SK-N-SH treated with all-trans-retinoic acid at 6 μM for 48 hours (cell line): Measurements from ENCODE around the gene PRKAR1B.

ENCODE experiments used
- ARNTL ChIP-seq: fragments of 450-650 bp; formaldehyde crosslinking; IDR thresholded peaks from 2 replicates; pipeline ENCODE4 v1.5.0; 2020; ENCODE audit warnings: low read depth, mild to moderate bottlenecking, moderate library complexity, borderline replicate concordance
- CSDC2 ChIP-seq: fragments of 250-450 bp; sonication (Bioruptor Pico); IDR thresholded peaks from 2 replicates; pipeline ENCODE4 v1.5.0; 2020; ENCODE audit warnings: mild to moderate bottlenecking, moderate library complexity
- ESRRG ChIP-seq: fragments of 250-450 bp; sonication (Bioruptor Pico); IDR thresholded peaks from 2 replicates; pipeline ENCODE4 v1.6.1; 2021; ENCODE audit warnings: mild to moderate bottlenecking
- ISL1 ChIP-seq: fragments of 250-450 bp; sonication (Bioruptor Pico); IDR thresholded peaks from 2 replicates; pipeline ENCODE4 v2.1.2; 2022; ENCODE audit warnings: mild to moderate bottlenecking, moderate library complexity
- PATZ1 ChIP-seq: fragments of 250-450 bp; sonication (Bioruptor Pico); IDR thresholded peaks from 2 replicates; pipeline ENCODE4 v1.8.0; 2020; ENCODE audit warnings: mild to moderate bottlenecking, moderate library complexity, borderline replicate concordance
- POU6F1 ChIP-seq: fragments of 250-450 bp; sonication (Bioruptor Pico); IDR thresholded peaks from 2 replicates; pipeline ENCODE4 v1.8.0; 2021; ENCODE audit warnings: low read depth, mild to moderate bottlenecking, moderate library complexity, borderline replicate concordance
- SNAI2 ChIP-seq: fragments of 250-450 bp; sonication (Bioruptor Pico); IDR thresholded peaks from 2 replicates; pipeline ENCODE4 v1.5.0; 2020; ENCODE audit warnings: mild to moderate bottlenecking, moderate library complexity
- TCF4 ChIP-seq: fragments of 250-450 bp; sonication (Bioruptor Pico); IDR thresholded peaks from 2 replicates; pipeline ENCODE4 v1.8.0; 2021; ENCODE audit warnings: mild to moderate bottlenecking, moderate library complexity, borderline replicate concordance
- TOX ChIP-seq: fragments of 250-450 bp; sonication (Bioruptor Pico); IDR thresholded peaks from 2 replicates; pipeline ENCODE4 v1.8.0; 2021; ENCODE audit warnings: mild to moderate bottlenecking, moderate library complexity, borderline replicate concordance
- ZFP3 ChIP-seq: fragments of 250-450 bp; sonication (Bioruptor Pico); IDR thresholded peaks from 2 replicates; pipeline ENCODE4 v1.5.0; 2020; ENCODE audit warnings: mild to moderate bottlenecking, moderate library complexity
- ZFP30 ChIP-seq: fragments of 450-650 bp; formaldehyde crosslinking; IDR thresholded peaks from 2 replicates; pipeline ENCODE4 v1.5.0; 2022; ENCODE audit warnings: mild to moderate bottlenecking, moderate library complexity
- ZNF70 ChIP-seq: fragments of 450-650 bp; formaldehyde crosslinking; IDR thresholded peaks from 2 replicates; pipeline ENCODE4 v1.5.0; 2020; ENCODE audit warnings: mild to moderate bottlenecking, moderate library complexity
- TF ChIP-seq, protein P1 (sequence below): fragments of 250-450 bp; sonication (Bioruptor Pico); IDR thresholded peaks from 2 replicates; pipeline ENCODE4 v1.5.1; 2020; ENCODE audit warnings: low read depth, mild to moderate bottlenecking, moderate library complexity
- TF ChIP-seq, protein P2 (sequence below): fragments of 250-450 bp; sonication (Bioruptor Pico); IDR thresholded peaks from 2 replicates; pipeline ENCODE4 v1.5.1; 2021; ENCODE audit warnings: mild to moderate bottlenecking, moderate library complexity

DNA sequence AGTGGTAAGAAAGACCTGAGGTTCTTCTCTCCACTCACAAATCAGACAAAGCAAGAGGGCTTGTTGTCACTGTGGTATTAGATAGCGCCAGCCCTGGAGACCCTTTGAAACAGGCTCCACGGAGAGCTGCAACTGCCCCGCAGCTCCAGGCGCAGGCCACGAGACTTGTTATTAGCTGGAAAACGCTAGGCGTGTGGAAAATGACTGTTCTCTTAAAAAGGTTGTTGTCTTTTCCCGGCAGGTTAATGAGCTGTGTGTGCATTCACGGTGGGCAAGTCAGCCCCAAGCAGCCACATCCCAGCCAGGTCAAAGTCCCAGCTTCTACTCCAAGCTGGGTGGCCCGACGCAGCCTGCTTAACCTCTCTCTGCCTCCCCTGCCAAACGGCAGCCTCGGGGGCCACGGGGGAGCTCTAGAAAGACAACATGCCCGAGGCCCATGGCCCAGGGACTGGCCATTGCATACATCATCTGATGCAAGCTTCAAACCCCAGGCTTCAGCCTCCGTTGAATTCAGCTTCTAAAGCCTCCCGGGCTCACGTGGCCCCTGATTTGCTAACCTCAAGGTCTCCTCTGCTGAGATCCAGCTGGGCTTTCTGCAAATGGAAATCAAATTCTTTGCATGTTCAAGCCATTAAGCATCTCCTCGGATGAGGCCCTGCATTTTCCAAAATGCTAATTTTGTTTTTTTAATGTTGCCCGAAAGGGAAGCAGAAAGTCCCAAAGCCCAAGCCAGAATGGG, 61.9 kb downstream of the PRKAR1B start:
- no peak for TF ChIP-seq TCF4 (CRISPR knock-in tag)
- no peak for TF ChIP-seq ZNF70 (CRISPR knock-in tag)
- no peak for TF ChIP-seq ARNTL (CRISPR knock-in tag)
- TF ChIP-seq SNAI2 (CRISPR knock-in tag), result no peak
- no peak for TF ChIP-seq ISL1 (CRISPR knock-in tag)
- TF ChIP-seq POU6F1 (CRISPR knock-in tag), result no peak
- TF ChIP-seq, protein P1, sequence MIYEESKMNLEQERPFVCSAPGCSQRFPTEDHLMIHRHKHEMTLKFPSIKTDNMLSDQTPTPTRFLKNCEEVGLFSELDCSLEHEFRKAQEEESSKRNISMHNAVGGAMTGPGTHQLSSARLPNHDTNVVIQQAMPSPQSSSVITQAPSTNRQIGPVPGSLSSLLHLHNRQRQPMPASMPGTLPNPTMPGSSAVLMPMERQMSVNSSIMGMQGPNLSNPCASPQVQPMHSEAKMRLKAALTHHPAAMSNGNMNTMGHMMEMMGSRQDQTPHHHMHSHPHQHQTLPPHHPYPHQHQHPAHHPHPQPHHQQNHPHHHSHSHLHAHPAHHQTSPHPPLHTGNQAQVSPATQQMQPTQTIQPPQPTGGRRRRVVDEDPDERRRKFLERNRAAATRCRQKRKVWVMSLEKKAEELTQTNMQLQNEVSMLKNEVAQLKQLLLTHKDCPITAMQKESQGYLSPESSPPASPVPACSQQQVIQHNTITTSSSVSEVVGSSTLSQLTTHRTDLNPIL (CRISPR knock-in tag), result no peak
- TF ChIP-seq TOX (CRISPR knock-in tag), result no peak
- TF ChIP-seq ZFP3 (CRISPR knock-in tag), result no peak
- no peak for TF ChIP-seq ZFP30 (CRISPR knock-in tag)
- no peak for TF ChIP-seq ESRRG (CRISPR knock-in tag)
- TF ChIP-seq CSDC2 (CRISPR knock-in tag), result no peak
- no peak for TF ChIP-seq PATZ1
- TF ChIP-seq, protein P2, sequence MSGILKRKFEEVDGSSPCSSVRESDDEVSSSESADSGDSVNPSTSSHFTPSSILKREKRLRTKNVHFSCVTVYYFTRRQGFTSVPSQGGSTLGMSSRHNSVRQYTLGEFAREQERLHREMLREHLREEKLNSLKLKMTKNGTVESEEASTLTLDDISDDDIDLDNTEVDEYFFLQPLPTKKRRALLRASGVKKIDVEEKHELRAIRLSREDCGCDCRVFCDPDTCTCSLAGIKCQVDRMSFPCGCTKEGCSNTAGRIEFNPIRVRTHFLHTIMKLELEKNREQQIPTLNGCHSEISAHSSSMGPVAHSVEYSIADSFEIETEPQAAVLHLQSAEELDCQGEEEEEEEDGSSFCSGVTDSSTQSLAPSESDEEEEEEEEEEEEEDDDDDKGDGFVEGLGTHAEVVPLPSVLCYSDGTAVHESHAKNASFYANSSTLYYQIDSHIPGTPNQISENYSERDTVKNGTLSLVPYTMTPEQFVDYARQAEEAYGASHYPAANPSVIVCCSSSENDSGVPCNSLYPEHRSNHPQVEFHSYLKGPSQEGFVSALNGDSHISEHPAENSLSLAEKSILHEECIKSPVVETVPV (CRISPR knock-in tag), result no peak
